HG03095 (cell line): ENCODE data around the gene TRIM71.

Experiments
- ATAC-seq: cut with Tn5 transposase; IDR thresholded peaks from one replicate; pipeline ENCODE4 v1.9.1; 2021; ENCODE audit warnings: moderate library complexity; ENCODE audit not compliant: unreplicated experiment

Gene TRIM71

DNA sequence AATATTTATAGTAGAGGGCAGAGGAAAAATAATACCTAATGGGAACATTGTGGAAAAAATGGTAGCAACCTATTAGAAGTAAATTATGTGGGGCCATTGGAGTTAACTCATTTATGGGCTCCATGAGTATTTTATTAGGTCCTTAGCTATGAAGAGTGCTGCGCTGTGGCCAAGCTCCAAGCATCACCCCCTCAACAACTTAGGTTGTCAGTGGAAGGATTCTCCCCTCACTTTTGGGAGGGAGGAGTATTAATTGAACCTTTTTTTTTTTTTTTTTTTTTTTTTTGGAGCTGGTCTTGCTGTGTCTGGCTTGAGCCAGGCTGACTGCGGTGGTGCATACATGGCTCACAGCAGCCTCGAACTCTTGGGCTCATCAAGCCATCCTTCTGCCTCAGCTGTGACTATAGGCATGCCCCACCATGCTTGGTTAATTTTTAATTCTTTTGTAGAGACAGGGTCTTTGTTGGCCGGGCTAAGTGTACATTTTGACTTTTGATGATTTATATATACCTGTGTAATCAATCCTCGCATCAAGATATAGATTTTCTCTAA lies 45.2 kb downstream of the TRIM71 start:
- no peak for ATAC-seq

GRCh38 chr3:32865383-32865782 lies 47.6 kb downstream of the TRIM71 start:
- ATAC-seq = no peak

DNA sequence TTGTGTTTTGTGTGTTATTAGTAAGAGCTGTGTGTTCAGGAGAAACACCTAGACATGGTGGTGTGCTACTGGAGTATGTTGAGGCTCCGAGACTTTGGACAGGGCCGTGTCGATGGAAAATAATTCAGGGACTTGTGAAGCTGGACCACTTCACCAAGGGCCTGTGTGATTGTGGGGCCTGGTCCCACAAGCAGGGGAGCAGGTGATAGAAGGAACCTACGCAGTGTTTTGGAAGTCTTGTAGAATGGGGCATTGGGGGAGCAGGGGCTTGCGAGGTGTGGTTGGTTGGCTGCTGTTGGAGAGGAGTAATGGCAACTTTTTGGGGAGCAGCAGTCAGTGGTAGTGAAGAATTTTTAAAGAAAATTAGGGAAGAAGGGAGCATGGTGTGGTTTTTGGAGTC lies 48.7 kb downstream of the TRIM71 start:
- ATAC-seq = no peak

GRCh38 chr3:32867954-32868353 lies 50.2 kb downstream of the TRIM71 start:
- no peak for ATAC-seq

DNA sequence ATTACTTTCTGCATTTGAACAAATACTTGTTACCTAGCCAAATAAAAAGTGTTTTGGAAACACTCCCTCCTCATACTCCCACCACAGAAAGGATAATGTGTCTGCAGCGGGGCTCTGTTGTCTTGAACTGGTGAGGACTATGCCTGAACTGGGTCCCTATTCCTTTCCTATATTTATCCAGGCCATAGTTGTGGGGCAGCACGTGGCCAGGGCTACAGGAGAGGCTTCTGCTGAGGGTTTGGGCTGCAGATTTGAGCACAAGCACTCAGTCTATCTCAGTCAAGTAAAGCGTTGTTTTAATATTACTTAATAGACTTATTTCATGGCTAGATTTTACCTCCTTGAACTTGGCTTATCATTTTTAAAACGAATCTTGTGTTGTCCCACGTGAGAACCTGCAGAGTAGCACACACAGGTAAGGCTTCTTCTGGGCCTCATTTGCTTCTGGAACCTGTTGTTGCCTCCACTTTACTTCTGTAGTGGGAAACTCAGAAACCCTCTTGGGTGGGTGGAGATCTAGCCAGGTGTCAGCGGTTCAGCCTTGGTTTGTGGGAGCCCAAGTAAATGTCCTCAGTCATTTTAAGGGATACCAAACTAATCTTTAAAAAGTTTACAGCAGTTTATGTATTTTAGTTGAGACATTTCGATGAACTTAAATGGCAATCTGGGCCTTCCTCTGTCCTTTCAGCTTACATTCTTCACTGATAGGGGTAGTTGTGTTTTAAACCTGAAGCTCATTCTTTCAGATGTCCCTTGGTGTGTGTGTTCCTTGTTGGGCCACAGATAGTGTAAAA lies 51.1 kb downstream of the TRIM71 start:
- ATAC-seq = no peak

- ATAC-seq = no peak
Measured at GRCh38 chr3:32869513-32870047, 51.8 kb downstream of the TRIM71 start.

GRCh38 chr3:32870373-32871095 lies 52.7 kb downstream of the TRIM71 start:
- no peak for ATAC-seq

- no peak for ATAC-seq
Measured at GRCh38 chr3:32871273-32871672, 53.5 kb downstream of the TRIM71 start.

DNA sequence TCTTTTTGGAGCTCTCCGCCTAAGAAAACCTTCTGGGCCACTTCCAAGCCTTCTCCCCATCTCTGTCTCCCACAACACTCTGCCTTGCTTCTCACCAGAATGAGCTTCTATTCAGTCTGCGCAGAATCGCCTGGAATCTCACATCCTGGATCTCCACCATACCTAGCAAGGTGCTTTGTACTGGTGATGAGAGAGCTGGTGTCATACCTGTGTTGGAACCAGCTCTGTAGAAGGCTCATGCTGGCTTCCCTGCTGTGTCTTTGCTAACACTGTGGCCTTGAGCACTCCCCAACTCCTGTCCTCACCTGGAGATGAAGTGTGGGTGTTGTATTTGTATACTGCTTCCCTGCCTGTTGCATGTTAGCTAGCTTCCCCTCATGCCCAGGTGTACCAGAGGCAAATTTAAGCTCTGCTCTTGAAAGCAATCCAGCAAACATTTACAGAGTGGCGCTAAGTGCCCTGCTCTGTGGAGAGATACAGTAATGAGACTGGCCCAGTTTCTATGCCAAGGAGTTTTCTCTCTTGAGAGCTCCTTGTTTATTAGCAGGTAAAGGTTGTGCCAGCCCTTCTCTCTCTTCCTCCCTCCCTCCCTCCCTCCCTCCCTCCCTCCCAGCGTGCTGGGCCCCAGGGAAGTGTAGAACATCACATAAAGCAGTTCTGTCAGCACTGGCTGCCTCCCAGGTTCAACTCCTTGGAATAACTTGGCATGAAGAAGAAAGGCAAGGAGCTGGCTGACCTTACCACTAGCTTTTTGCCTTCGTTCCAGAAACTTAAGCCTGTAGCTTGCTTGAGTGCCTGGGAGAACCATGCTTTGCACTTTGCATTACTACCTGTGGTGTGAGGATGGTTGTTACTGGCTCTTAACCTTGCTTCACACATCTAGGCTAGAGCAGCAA lies 54.9 kb downstream of the TRIM71 start:
- ATAC-seq = no peak

DNA sequence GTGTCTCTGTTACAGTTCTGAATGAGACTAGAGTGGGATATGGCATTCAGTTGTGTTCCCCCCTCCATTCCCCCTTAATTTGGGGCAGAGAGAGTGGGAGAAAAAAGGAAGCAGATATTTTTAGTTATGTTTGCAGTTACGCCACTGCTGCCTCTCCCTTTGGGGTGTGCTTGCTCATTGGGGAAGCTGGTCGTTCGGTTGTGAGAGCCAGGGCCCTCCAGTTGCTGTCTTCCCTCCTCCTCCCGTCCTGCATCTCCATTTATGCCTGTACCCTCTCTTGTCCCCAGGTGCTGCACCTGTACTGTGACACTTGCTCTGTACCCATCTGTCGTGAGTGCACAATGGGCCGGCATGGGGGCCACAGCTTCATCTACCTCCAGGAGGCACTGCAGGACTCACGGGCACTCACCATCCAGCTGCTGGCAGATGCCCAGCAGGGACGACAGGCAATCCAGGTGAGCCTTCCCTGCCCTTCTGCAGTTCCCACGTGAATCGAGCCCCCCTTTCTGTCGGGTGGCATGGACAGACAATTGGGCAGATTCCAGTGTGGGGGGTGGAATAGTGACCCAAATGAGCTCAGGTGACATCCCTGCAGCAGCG lies 55.8 kb downstream of the TRIM71 start:
- no peak for ATAC-seq

GRCh38 chr3:32876920-32877319 lies 59.1 kb downstream of the TRIM71 start:
- ATAC-seq = no peak

DNA sequence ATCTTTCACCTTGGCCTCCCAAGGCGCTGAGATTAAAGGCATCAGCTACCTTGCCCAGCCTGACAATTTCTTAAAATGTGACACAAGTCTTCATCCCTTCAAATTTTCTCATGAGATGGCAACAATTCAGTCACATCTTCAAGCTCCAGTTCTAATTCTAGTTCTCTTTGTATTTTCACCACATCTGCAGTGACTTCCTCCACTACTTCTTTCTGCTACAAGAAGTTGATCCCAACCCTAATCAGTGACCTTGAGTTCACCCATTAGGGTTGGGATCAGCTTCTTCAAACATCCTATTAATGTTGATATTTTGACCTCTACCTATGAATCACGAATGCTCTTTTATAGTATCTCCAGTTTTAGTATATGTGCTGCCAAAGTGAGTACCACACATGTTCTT lies 59.8 kb downstream of the TRIM71 start:
- no peak for ATAC-seq

- no peak for ATAC-seq
Measured at GRCh38 chr3:32880225-32880624, 62.4 kb downstream of the TRIM71 start.

DNA sequence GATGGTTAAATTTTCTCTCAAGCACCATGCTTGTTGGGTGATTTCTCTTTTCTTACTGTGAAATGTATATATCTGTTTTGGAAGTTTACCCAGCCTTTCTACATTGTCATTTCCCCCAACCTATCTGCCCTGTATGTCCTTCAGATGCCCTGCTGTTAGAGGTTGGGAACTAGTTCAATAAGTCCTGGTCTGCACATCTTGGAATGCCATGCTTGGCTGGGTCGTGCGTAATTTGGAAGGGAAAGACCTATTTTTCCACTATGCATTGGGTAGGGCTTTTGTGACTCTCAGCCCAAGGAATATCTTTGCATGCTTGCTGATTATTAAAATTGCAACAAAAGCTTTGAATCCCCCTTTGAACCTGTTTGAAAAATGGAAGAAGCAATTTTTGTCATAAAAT lies 63.8 kb downstream of the TRIM71 start:
- no peak for ATAC-seq

- ATAC-seq = peak; percentile 34
Measured at GRCh38 chr3:32882189-32882588, 64.4 kb downstream of the TRIM71 start.

- ATAC-seq = peak; percentile 93
Measured at GRCh38 chr3:32882603-32883025, 64.8 kb downstream of the TRIM71 start.

GRCh38 chr3:32883817-32884216 lies 66.0 kb downstream of the TRIM71 start:
- no peak for ATAC-seq

GRCh38 chr3:32884591-32884990 lies 66.8 kb downstream of the TRIM71 start:
- ATAC-seq = no peak

- no peak for ATAC-seq
Measured at GRCh38 chr3:32885283-32885901, 67.6 kb downstream of the TRIM71 start.

- ATAC-seq = no peak
Measured at GRCh38 chr3:32886296-32886695, 68.5 kb downstream of the TRIM71 start.
